NB4 (cell line): ENCODE measurements around the gene LAMA1.

Experiments
- POLR2A ChIP-seq: IDR thresholded peaks from 2 replicates; pipeline ENCODE4 v1.6.1; 2011; ENCODE audit warnings: mild to moderate bottlenecking; ENCODE audit not compliant: insufficient read length; ENCODE audit errors: extremely low read depth
- TF ChIP-seq, protein P1 (sequence below): IDR thresholded peaks from one replicate; pipeline ENCODE4 v1.5.1; 2012; ENCODE audit warnings: low read depth, low read length
- TF ChIP-seq, protein P2 (sequence below): IDR thresholded peaks from 2 replicates; pipeline ENCODE4 v1.6.1; 2011; ENCODE audit warnings: low read depth, low read length

DNA sequence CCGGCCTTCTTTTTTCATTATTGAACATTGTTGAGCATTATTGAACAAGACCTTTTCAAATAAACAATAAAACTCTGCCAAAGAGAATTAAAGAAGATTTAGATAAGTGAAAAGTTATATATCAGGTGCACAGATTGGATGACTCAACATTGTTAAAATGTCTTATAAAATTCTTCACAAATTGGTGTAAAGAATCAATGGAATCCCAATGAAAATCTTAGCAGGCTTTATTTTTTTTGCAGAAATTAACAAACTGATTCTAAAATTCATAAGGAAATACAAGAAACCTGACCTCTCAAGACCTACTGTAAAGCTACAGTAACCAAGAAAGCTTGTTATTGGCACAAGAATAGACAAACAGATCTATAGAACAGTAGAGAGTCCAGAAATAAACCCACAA lies 70.3 kb downstream of the LAMA1 start:
- TF ChIP-seq, protein P1, sequence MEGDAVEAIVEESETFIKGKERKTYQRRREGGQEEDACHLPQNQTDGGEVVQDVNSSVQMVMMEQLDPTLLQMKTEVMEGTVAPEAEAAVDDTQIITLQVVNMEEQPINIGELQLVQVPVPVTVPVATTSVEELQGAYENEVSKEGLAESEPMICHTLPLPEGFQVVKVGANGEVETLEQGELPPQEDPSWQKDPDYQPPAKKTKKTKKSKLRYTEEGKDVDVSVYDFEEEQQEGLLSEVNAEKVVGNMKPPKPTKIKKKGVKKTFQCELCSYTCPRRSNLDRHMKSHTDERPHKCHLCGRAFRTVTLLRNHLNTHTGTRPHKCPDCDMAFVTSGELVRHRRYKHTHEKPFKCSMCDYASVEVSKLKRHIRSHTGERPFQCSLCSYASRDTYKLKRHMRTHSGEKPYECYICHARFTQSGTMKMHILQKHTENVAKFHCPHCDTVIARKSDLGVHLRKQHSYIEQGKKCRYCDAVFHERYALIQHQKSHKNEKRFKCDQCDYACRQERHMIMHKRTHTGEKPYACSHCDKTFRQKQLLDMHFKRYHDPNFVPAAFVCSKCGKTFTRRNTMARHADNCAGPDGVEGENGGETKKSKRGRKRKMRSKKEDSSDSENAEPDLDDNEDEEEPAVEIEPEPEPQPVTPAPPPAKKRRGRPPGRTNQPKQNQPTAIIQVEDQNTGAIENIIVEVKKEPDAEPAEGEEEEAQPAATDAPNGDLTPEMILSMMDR, result no peak
- no peak for TF ChIP-seq POLR2A
- TF ChIP-seq, protein P2, sequence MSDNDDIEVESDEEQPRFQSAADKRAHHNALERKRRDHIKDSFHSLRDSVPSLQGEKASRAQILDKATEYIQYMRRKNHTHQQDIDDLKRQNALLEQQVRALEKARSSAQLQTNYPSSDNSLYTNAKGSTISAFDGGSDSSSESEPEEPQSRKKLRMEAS, result no peak
